GM19468 (cell line): ENCODE data around the gene PNPT1.
"Not testable (repeated sequence)": the region's sequence is repeated elsewhere in the genome, so short reads cannot be mapped to it uniquely, and the experiment has no call there.

Experiments used
- ATAC-seq: cut with Tn5 transposase; IDR thresholded peaks from one replicate; pipeline ENCODE4 v1.9.1; 2021; ENCODE audit warnings: mild to moderate bottlenecking, moderate library complexity, moderate number of reproducible peaks; ENCODE audit not compliant: unreplicated experiment; ENCODE audit errors: extremely low read depth

The PNPT1 gene

GRCh38 chr2:55693181-55694125, at the start of gene PNPT1:
TSS of gene PNPT1 (minus strand) at chr2:55693844. CDS start at chr2:55693823, 21 bp downstream.
- ATAC-seq: peak; percentile 99

GRCh38 chr2:55742996-55743395, 49.4 kb upstream of the PNPT1 start:
- no peak for ATAC-seq

- not testable (repeated sequence) for ATAC-seq
Observed at GRCh38 chr2:55736019-55736536, 42.4 kb upstream of the PNPT1 start.

- ATAC-seq: no peak
Observed at GRCh38 chr2:55734726-55735125, 41.1 kb upstream of the PNPT1 start.

- no peak for ATAC-seq
Observed at GRCh38 chr2:55733335-55733734, 39.7 kb upstream of the PNPT1 start.

- no peak for ATAC-seq
Observed at GRCh38 chr2:55732854-55733253, 39.2 kb upstream of the PNPT1 start.

- ATAC-seq: no peak
Observed at GRCh38 chr2:55729136-55729685, 35.6 kb upstream of the PNPT1 start.

- ATAC-seq: no peak
Observed at GRCh38 chr2:55721596-55722215, 28.1 kb upstream of the PNPT1 start.

- no peak for ATAC-seq
Observed at GRCh38 chr2:55720417-55720816, 26.8 kb upstream of the PNPT1 start.

GRCh38 chr2:55719852-55720251, 26.2 kb upstream of the PNPT1 start:
- no peak for ATAC-seq

GRCh38 chr2:55718165-55719008, 24.7 kb upstream of the PNPT1 start:
- ATAC-seq: no peak

- no peak for ATAC-seq
Observed at GRCh38 chr2:55715626-55716025, 22.0 kb upstream of the PNPT1 start.

- not testable (repeated sequence) for ATAC-seq
Observed at GRCh38 chr2:55715178-55715577, 21.5 kb upstream of the PNPT1 start.

- ATAC-seq: no peak
Observed at GRCh38 chr2:55712477-55713060, 18.9 kb upstream of the PNPT1 start.

GRCh38 chr2:55710025-55710424, 16.4 kb upstream of the PNPT1 start:
- ATAC-seq: no peak

GRCh38 chr2:55707751-55708150, 14.1 kb upstream of the PNPT1 start:
- no peak for ATAC-seq

GRCh38 chr2:55706258-55706657, 12.6 kb upstream of the PNPT1 start:
- ATAC-seq: not testable (repeated sequence)

- ATAC-seq: no peak
Observed at GRCh38 chr2:55705027-55705653, 11.5 kb upstream of the PNPT1 start.

- no peak for ATAC-seq
Observed at GRCh38 chr2:55703350-55703749, 9.7 kb upstream of the PNPT1 start.
